ENCODE results near the gene CAMK2D. TPM values are rescaled to one million over a fixed set of nuclear protein-coding genes. Genes with fewer than 3 reads are reported as not detected.

The CAMK2D gene
- total and polyA plus RNA-seq, 4 donors, result 10.1 to 31.0 (median 25.6) TPM

GRCh38 chr4:113677325-113677724 lies 84.2 kb downstream of the CAMK2D start (continued):
- TF ChIP-seq RXRA (IDR thresholded peaks at IDR 0.05) (no peak), ATF3 (IDR thresholded peaks at IDR 0.05) (no peak), MAX (IDR thresholded peaks at IDR 0.05) (no peak), HNF4G (IDR thresholded peaks at IDR 0.05) (no peak), JUND (IDR thresholded peaks at IDR 0.05) (no peak), NR2F2 (IDR thresholded peaks at IDR 0.05) (no peak), TAF1 (conservative IDR thresholded peaks at IDR 0.05) (no peak)

- peaks cover 0 to 11% (median 6%) of the 10 kb centered on the region in 4 donors for H3K4me1 ChIP-seq (ENCODE audit: control insufficient read depth in 4 of 4, insufficient read depth in 4 of 4, low read length in 3 of 4)
Measured at GRCh38 chr4:113675731-113676697, 85.5 kb downstream of the CAMK2D start.

GRCh38 chr4:113674733-113675132 lies 86.8 kb downstream of the CAMK2D start:
- TF ChIP-seq HNF4G (IDR thresholded peaks at IDR 0.05) (no peak), CTCF (IDR thresholded peaks at IDR 0.05; ENCODE audit: low read depth, low read length, missing input control) (no peak), MAX (IDR thresholded peaks at IDR 0.05) (no peak), FOXA1 (IDR thresholded peaks at IDR 0.05) (no peak), RXRA (IDR thresholded peaks at IDR 0.05) (no peak), JUND (IDR thresholded peaks at IDR 0.05) (no peak), NR2F2 (IDR thresholded peaks at IDR 0.05) (no peak), HNF4A (conservative IDR thresholded peaks at IDR 0.05) (no peak)
- no peak for DNase-seq (ENCODE audit: low spot score)
- no peak overlapping the region for H3K27ac ChIP-seq (ENCODE audit: low read depth in 1 of 2, low read length in 2 of 2)
- H3K4me1 ChIP-seq (ENCODE audit: control insufficient read depth in 4 of 4, insufficient read depth in 4 of 4, low read length in 3 of 4), result peaks cover 0 to 11% (median 6%) of the 10 kb centered on the region in 4 donors
- WGBS, result 72% methylated on average over 2 of the region's 2 CpGs
- H3K27me3 ChIP-seq (ENCODE audit: control insufficient read depth in 4 of 4, insufficient read depth in 4 of 4, low read length in 3 of 4), result no peaks in the 10 kb centered on the region
- H3K4me3 ChIP-seq (ENCODE audit: low read depth in 1 of 3, low read length in 3 of 3), result no peak overlapping the region
- H3K9ac ChIP-seq (ENCODE audit: low read depth in 1 of 2, low read length in 2 of 2), result no peak overlapping the region
- H3K9me3 ChIP-seq (ENCODE audit: control insufficient read depth in 4 of 4, low read length in 3 of 4), result no peaks in the 10 kb centered on the region
- no peaks in the 10 kb centered on the region for H3K36me3 ChIP-seq (ENCODE audit: control insufficient read depth in 4 of 4, insufficient read depth in 3 of 4, low read depth in 1 of 4, low read length in 3 of 4)

More at GRCh38 chr4:113675731-113676697, 85.5 kb downstream of the CAMK2D start:
- Histone ChIP-seq H3K4me3 (ENCODE audit: low read depth in 1 of 3, low read length in 3 of 3) (no peak overlapping the region), H3K27me3 (ENCODE audit: control insufficient read depth in 4 of 4, insufficient read depth in 4 of 4, low read length in 3 of 4) (no peaks in the 10 kb centered on the region), H3K27ac (ENCODE audit: low read depth in 1 of 2, low read length in 2 of 2) (no peak overlapping the region), H3K36me3 (ENCODE audit: control insufficient read depth in 4 of 4, insufficient read depth in 3 of 4, low read depth in 1 of 4, low read length in 3 of 4) (no peaks in the 10 kb centered on the region), H3K9ac (ENCODE audit: low read depth in 1 of 2, low read length in 2 of 2) (no peak overlapping the region), H3K9me3 (ENCODE audit: control insufficient read depth in 4 of 4, low read length in 3 of 4) (no peaks in the 10 kb centered on the region)
- 75% methylated on average over 2 of the region's 2 CpGs for WGBS
- TF ChIP-seq HNF4G (IDR thresholded peaks at IDR 0.05) (no peak), HNF4A (conservative IDR thresholded peaks at IDR 0.05) (no peak), GABPA (IDR thresholded peaks at IDR 0.05 in 1 of 2, conservative IDR thresholded peaks at IDR 0.05 in 1 of 2) (no peak), REST (IDR thresholded peaks at IDR 0.05) (no peak), NR2F2 (IDR thresholded peaks at IDR 0.05) (no peak)
- DNase-seq (ENCODE audit: low spot score), result no peak
